ENCODE measurements around the gene BET1L.

GRCh38 chr11:206002-206384, 1.2 kb downstream of the BET1L start:
- no peak for TF ChIP-seq CTCF (IDR thresholded peaks at IDR 0.05; ENCODE audit: insufficient read depth, low read depth, low read length)
- no peak for TF ChIP-seq EZH2 (IDR thresholded peaks at IDR 0.05; ENCODE audit: insufficient read depth, low read length)

All from astrocyte (in vitro differentiated cells and primary cell).